A549 treated with DMSO at 1 μM for 4 hours (cell line): Measurements from ENCODE around the gene AVL9. TPM values are rescaled to one million over a fixed set of nuclear protein-coding genes. Genes with fewer than 3 reads are reported as not detected.

Experiments used
- total RNA-seq: library from RNA; stranded (reverse); fragments of 200-300 nt; extraction: Qiagen RNA extraction; gene quantifications from 5 replicates; pipeline ENCODE4 v1.2.3, GENCODE V29; 2022; ENCODE audit warnings: low read depth

The AVL9 gene
- total RNA-seq = 24.7 to 38.0 TPM (median 29.6 TPM) in 5 replicates

DNA sequence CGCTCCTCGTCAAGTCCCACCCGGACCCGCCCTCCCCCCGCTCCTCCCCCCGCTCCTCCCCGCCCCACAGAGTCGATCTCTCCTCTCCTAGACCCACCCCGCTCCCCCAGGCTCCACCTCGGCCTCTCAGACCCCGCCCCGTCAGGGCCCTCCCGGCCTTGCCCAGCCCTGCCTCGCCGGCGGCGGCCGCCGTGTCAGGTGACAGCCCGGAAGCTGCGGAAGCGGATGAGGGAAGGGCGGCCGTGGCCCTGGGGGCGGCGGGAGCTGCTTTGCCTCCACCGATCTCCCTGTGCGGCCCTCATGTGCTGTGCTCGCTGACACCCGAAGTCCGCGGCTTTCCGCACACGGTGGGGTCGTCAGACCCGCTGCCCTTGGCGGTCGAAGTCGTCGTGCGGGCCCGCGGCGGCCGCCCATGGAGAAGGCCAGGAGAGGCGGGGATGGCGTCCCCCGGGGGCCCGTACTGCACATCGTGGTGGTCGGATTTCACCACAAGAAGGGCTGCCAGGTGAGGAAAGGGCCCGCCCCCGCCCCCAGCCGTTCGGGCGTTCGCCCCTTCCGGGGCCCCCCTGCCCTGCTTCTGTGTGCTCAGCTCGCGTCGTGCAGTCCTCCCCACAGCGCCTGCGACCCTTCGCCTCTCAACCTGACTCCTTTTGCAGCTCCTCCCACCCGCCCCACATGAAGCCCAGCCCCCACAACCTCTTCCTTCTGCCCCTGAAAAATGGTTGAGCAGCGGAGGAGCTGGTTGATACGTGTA is at the start of gene AVL9:
TSS of gene AVL9 (plus strand) at position 192 of the 754 bp plus-strand sequence. CDS start at position 413, 221 bp downstream.

DNA sequence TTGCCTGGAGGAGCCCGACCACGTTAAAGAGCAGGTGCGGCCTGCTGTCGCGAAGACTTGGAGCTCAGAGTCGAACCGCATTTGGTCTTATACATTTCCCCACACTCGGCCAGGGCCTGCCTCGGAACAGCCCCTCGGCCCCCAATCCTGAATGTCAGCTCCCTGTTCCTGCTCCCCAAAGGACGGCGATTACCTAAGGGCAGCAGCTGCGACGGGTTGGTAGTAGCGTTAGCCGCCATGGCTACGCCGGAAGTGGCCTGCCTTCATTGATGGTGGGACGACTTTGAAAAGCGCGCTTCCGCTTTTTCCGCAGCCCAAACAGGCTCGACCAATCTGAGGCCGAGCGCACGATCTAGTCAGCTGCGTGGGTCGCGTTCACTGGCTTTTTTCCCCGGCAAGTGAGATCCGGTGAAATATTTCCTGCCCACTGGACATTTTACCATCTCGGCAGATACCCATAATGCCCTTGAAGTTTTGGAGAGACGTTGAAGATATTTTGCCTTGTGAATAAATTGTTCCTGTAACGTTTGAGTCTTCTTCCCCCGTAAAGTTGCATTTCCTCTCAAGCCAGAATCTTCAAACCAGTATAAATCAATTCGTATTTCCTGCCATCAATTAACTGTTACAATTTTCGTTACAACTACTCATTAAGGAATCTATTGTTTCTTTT is 5.0 kb upstream of the AVL9 start, which contains the start of gene LSM5:
TSS of gene LSM5 (minus strand) at position 254 of the 670 bp plus-strand sequence. CDS start at position 239, 15 bp downstream.

Other genes starting within 250 kb of the AVL9 start
- gene LSM5, start 5.1 kb upstream of the AVL9 start, total RNA-seq = 81.2 to 117 TPM (median 103 TPM) in 5 replicates